ENCODE measurements around the gene MIOX.
"Not testable (repeated sequence)": the region's sequence is repeated elsewhere in the genome, so short reads cannot be mapped to it uniquely, and the experiment has no call there.

Gene MIOX

GRCh38 chr22:50530877-50531545, 44.4 kb downstream of the MIOX start:
- H3K9me3 Mint-ChIP-seq = no peaks in the 10 kb centered on the region
- ATAC-seq = peak; percentile 55
- peak overlapping the region; percentile 90 to 100 for H3K4me3 Mint-ChIP-seq
- H3K27me3 Mint-ChIP-seq = peaks cover 10% of the 10 kb centered on the region
- peak; percentile 85 to 90 for DNase-seq
- H3K4me1 Mint-ChIP-seq = peaks cover 57% of the 10 kb centered on the region
- peak overlapping the region; percentile 99 to 100 for H3K27ac Mint-ChIP-seq

- Mint-ChIP-seq H3K9me3 (no peaks in the 10 kb centered on the region), H3K4me3 (peak overlapping the region; percentile 90 to 100), H3K27me3 (peaks cover 10% of the 10 kb centered on the region), H3K27ac (peak overlapping the region; percentile 99 to 100), H3K4me1 (peaks cover 55% of the 10 kb centered on the region)
- ATAC-seq (peak; percentile 69), DNase-seq (peak; percentile 78 to 88)
Observed at GRCh38 chr22:50531546-50531961, 44.9 kb downstream of the MIOX start.

- DNase-seq (peak in 1 of 2 donors; percentile 38), ATAC-seq (no peak)
- Mint-ChIP-seq H3K27ac (peak overlapping the region; percentile 99 to 100), H3K27me3 (peaks cover 10% of the 10 kb centered on the region), H3K9me3 (no peaks in the 10 kb centered on the region), H3K4me1 (peaks cover 55% of the 10 kb centered on the region), H3K4me3 (peak overlapping the region; percentile 90 to 100)
Observed at GRCh38 chr22:50531962-50532674, 45.5 kb downstream of the MIOX start.

- Mint-ChIP-seq H3K27ac (peak overlapping the region; percentile 93 to 100), H3K4me1 (peaks cover 55% of the 10 kb centered on the region)
- ATAC-seq = no peak
Observed at GRCh38 chr22:50532824-50533796, 46.5 kb downstream of the MIOX start.

GRCh38 chr22:50533856-50534711, 47.4 kb downstream of the MIOX start:
- Mint-ChIP-seq H3K4me1 (peaks cover 55% of the 10 kb centered on the region), H3K4me3 (peak overlapping the region; percentile 90 to 100), H3K27me3 (peaks cover 10% of the 10 kb centered on the region), H3K27ac (peak overlapping the region; percentile 29 to 54)
- H3K9me3 Mint-ChIP-seq, ATAC-seq, DNase-seq: not testable (repeated sequence)

More at GRCh38 chr22:50532824-50533796, 46.5 kb downstream of the MIOX start:
- H3K9me3 Mint-ChIP-seq = no peaks in the 10 kb centered on the region
- peak overlapping the region; percentile 90 to 100 for H3K4me3 Mint-ChIP-seq
- peaks cover 10% of the 10 kb centered on the region for H3K27me3 Mint-ChIP-seq
- no peak for DNase-seq

- ATAC-seq (no peak), DNase-seq (no peak)
- no peaks in the 10 kb centered on the region for H3K9me3 Mint-ChIP-seq
- peaks cover 10% of the 10 kb centered on the region for H3K27me3 Mint-ChIP-seq
- H3K27ac Mint-ChIP-seq = peak overlapping the region in 1 of 2 donors; percentile 67
- H3K4me3 Mint-ChIP-seq = no peak overlapping the region
- peaks cover 62% of the 10 kb centered on the region for H3K4me1 Mint-ChIP-seq
Observed at GRCh38 chr22:50535113-50535512, 48.5 kb downstream of the MIOX start.

GRCh38 chr22:50536226-50536625, 49.6 kb downstream of the MIOX start:
- DNase-seq (no peak), ATAC-seq (no peak)
- Mint-ChIP-seq H3K4me3 (no peak overlapping the region), H3K4me1 (peaks cover 73% of the 10 kb centered on the region), H3K27ac (peak overlapping the region in 1 of 2 donors; percentile 34), H3K27me3 (peaks cover 10% of the 10 kb centered on the region), H3K9me3 (no peaks in the 10 kb centered on the region)

- H3K9me3 Mint-ChIP-seq = peaks cover 0 to 4% of the 10 kb centered on the region in 2 donors
- H3K27me3 Mint-ChIP-seq = peaks cover 8% of the 10 kb centered on the region
- peak overlapping the region; percentile 83 to 100 for H3K27ac Mint-ChIP-seq
- no peak for DNase-seq
- no peak for ATAC-seq
- peaks cover 83% of the 10 kb centered on the region for H3K4me1 Mint-ChIP-seq
- peak overlapping the region; percentile 32 to 62 for H3K4me3 Mint-ChIP-seq
Observed at GRCh38 chr22:50537765-50538164, 51.1 kb downstream of the MIOX start.
